DND-41 (cell line): ENCODE data around the gene MAGI3.

ENCODE experiments used
- EZH2 ChIP-seq: IDR thresholded peaks from 3 replicates; pipeline ENCODE4 v1.6.1; 2012; ENCODE audit warnings: borderline replicate concordance, low read depth, mild to moderate bottlenecking, moderate library complexity, low read length, inconsistent platforms; ENCODE audit not compliant: severe bottlenecking
- TF ChIP-seq, protein P1 (sequence below): IDR thresholded peaks from 2 replicates; pipeline ENCODE4 v1.5.1; 2012; ENCODE audit warnings: borderline replicate concordance, low read length, moderate library complexity, mild to moderate bottlenecking; ENCODE audit not compliant: poor library complexity, severe bottlenecking; ENCODE audit errors: extremely low read depth

DNA sequence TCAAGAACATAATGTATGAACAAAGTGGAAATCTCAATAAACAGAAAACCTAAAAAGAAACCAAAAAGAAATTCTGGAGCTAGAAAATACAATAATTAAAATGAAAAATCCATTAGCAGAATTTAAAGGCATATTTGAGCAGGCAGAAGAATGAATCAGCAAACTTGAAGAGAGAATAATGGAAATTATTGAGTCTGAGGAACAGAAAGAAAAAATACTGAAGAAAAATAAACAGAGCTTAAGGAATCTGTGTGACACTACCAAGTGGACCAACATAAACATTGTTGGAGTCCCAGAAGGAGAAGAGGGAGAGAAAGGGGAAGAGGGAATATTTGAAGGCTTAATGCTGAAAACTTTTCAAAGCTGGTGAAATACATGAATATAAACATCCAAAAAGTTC, 54.5 kb downstream of the MAGI3 start:
- TF ChIP-seq, protein P1, sequence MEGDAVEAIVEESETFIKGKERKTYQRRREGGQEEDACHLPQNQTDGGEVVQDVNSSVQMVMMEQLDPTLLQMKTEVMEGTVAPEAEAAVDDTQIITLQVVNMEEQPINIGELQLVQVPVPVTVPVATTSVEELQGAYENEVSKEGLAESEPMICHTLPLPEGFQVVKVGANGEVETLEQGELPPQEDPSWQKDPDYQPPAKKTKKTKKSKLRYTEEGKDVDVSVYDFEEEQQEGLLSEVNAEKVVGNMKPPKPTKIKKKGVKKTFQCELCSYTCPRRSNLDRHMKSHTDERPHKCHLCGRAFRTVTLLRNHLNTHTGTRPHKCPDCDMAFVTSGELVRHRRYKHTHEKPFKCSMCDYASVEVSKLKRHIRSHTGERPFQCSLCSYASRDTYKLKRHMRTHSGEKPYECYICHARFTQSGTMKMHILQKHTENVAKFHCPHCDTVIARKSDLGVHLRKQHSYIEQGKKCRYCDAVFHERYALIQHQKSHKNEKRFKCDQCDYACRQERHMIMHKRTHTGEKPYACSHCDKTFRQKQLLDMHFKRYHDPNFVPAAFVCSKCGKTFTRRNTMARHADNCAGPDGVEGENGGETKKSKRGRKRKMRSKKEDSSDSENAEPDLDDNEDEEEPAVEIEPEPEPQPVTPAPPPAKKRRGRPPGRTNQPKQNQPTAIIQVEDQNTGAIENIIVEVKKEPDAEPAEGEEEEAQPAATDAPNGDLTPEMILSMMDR: no peak
- TF ChIP-seq EZH2: no peak
